HepG2 (cell line): ENCODE measurements around the gene MSANTD4. TPM values are rescaled to one million over a fixed set of nuclear protein-coding genes. Genes with fewer than 3 reads are reported as not detected.

Experiments used
- BORCS8-MEF2B ChIP-seq: sonication (generic); formaldehyde crosslinking; IDR thresholded peaks from 2 replicates; pipeline ENCODE4 v1.8.0; 2022; ENCODE audit warnings: mild to moderate bottlenecking, missing genetic modification reagents
- CBX2 ChIP-seq, 2 experiments: fragments of 200-600 bp in 1 of 2; sonication (generic); formaldehyde crosslinking in 1 of 2; IDR thresholded peaks; 2 replicates each; pipeline versions ENCODE4 v1.7.0 to v1.8.1; 2018 to 2022; ENCODE audit warnings: low read depth in 2 of 2, low read length in 1 of 2, mild to moderate bottlenecking in 1 of 2, missing genetic modification reagents in 1 of 2
- FOXC1 ChIP-seq: sonication (generic); formaldehyde crosslinking; IDR thresholded peaks from 2 replicates; pipeline ENCODE4 v1.8.0; 2022; ENCODE audit warnings: mild to moderate bottlenecking, missing genetic modification reagents, borderline replicate concordance
- GATAD1 ChIP-seq: IDR thresholded peaks from 2 replicates; pipeline ENCODE4 v1.6.1; 2016; ENCODE audit warnings: missing genetic modification reagents, missing compliant biosample characterization
- MAZ ChIP-seq, 2 experiments: sonication (generic) in 1 of 2; formaldehyde crosslinking in 1 of 2; IDR thresholded peaks; 2 replicates each; pipeline versions ENCODE4 v1.5.0 to v1.6.1; 2012 to 2020; ENCODE audit warnings: low read depth in 2 of 2, mild to moderate bottlenecking in 2 of 2, borderline replicate concordance in 1 of 2, improper control_type of control experiment in 1 of 2, low read length in 1 of 2, missing genetic modification reagents in 1 of 2, moderate library complexity in 1 of 2
- NFYC ChIP-seq: IDR thresholded peaks from 2 replicates; pipeline ENCODE4 v1.6.1; 2016; ENCODE audit warnings: missing genetic modification reagents, missing compliant biosample characterization
- POGZ ChIP-seq: sonication (generic); formaldehyde crosslinking; IDR thresholded peaks from 2 replicates; pipeline ENCODE4 v1.4.0; 2020; ENCODE audit warnings: mild to moderate bottlenecking, missing genetic modification reagents
- SIX4 ChIP-seq: sonication (generic); formaldehyde crosslinking; IDR thresholded peaks from 2 replicates; pipeline ENCODE4 v1.4.0; 2020; ENCODE audit warnings: missing genetic modification reagents
- SRSF9 ChIP-seq: fragments of 200-400 bp; formaldehyde crosslinking; IDR thresholded peaks from 2 replicates; pipeline ENCODE4 v1.6.1; 2018; ENCODE audit warnings: borderline replicate concordance, mild to moderate bottlenecking, low read depth, low read length; ENCODE audit not compliant: insufficient read depth, poor library complexity, severe bottlenecking
- ZBTB40 ChIP-seq, 2 experiments: fragments of 450-650 bp in 1 of 2; sonication (generic) in 1 of 2; formaldehyde crosslinking in 1 of 2; IDR thresholded peaks; 2 replicates each; pipeline versions ENCODE4 v1.6.1 to v1.8.0; 2016 to 2022; ENCODE audit warnings: antibody characterized with exemption in 1 of 2, mild to moderate bottlenecking in 1 of 2, missing genetic modification reagents in 1 of 2
- ZFP82 ChIP-seq: sonication (generic); formaldehyde crosslinking; IDR thresholded peaks from 2 replicates; pipeline ENCODE4 v1.5.1; 2020; ENCODE audit warnings: mild to moderate bottlenecking, missing genetic modification reagents, borderline replicate concordance
- ZNF44 ChIP-seq: sonication (generic); formaldehyde crosslinking; IDR thresholded peaks from 2 replicates; pipeline ENCODE4 v1.5.1; 2020; ENCODE audit warnings: mild to moderate bottlenecking, missing genetic modification reagents
- ZNF644 ChIP-seq: IDR thresholded peaks from 2 replicates; pipeline ENCODE4 v1.6.1; 2016; ENCODE audit warnings: low read depth
- polyA plus RNA-seq, 8 experiments: library from polyadenylated mRNA; depleted of rRNA in 3 of 8; stranded (reverse) in 7 of 8; unstranded in 1 of 8; fragments of >200 nt; fragmentation: Illumina TruSeq in 4 of 8; extraction: Trizol in 4 of 8; gene quantifications; 2 replicates each; pipeline versions ENCODE4 v1.2.1 to v1.2.3, GENCODE V29; 2011 to 2016; ENCODE audit warnings: low read depth in 4 of 8, missing spikeins in 1 of 8, mixed read lengths in 1 of 8; ENCODE audit not compliant: insufficient read depth in 1 of 8
- total RNA-seq, 5 experiments: library from RNA; depleted of rRNA; stranded (reverse); fragments of >200 nt; fragmentation: Illumina TruSeq; extraction: Trizol; gene quantifications; 2 replicates each; pipeline ENCODE4 v1.2.3, GENCODE V29; 2016; ENCODE audit warnings: low read depth in 1 of 5
- TF ChIP-seq, protein P1 (sequence below): sonication (generic); formaldehyde crosslinking; IDR thresholded peaks from 2 replicates; pipeline ENCODE4 v1.4.0; 2020; ENCODE audit warnings: missing genetic modification reagents

Gene MSANTD4
- total and polyA plus RNA-seq, 2 of the 13 experiments (the other 11 are each of a cell fraction or from before 2014, with no cell fraction given), result 4.4 to 15.7 TPM

GRCh38 chr11:106021967-106022794 lies at the start of gene MSANTD4 (continued):
- peak; percentile 43; the same call in 1 of the 2 replicates for TF ChIP-seq ZBTB40 (IDR thresholded peaks at IDR 0.05)
- TF ChIP-seq ZBTB40 (CRISPR knock-in tag; IDR thresholded peaks at IDR 0.05), result no peak
- TF ChIP-seq GATAD1, result peak; percentile 79
- no peak for TF ChIP-seq ZFP82 (CRISPR knock-in tag)
- TF ChIP-seq FOXC1, result peak; percentile 65; the same call in 1 of the 2 replicates
- no peak for TF ChIP-seq CBX2 (IDR thresholded peaks at IDR 0.05; ENCODE audit: low read depth, low read length)
- TF ChIP-seq CBX2 (CRISPR knock-in tag; IDR thresholded peaks at IDR 0.05; ENCODE audit: low read depth), result no peak
- TF ChIP-seq SRSF9, result no peak
- TF ChIP-seq, protein P1, sequence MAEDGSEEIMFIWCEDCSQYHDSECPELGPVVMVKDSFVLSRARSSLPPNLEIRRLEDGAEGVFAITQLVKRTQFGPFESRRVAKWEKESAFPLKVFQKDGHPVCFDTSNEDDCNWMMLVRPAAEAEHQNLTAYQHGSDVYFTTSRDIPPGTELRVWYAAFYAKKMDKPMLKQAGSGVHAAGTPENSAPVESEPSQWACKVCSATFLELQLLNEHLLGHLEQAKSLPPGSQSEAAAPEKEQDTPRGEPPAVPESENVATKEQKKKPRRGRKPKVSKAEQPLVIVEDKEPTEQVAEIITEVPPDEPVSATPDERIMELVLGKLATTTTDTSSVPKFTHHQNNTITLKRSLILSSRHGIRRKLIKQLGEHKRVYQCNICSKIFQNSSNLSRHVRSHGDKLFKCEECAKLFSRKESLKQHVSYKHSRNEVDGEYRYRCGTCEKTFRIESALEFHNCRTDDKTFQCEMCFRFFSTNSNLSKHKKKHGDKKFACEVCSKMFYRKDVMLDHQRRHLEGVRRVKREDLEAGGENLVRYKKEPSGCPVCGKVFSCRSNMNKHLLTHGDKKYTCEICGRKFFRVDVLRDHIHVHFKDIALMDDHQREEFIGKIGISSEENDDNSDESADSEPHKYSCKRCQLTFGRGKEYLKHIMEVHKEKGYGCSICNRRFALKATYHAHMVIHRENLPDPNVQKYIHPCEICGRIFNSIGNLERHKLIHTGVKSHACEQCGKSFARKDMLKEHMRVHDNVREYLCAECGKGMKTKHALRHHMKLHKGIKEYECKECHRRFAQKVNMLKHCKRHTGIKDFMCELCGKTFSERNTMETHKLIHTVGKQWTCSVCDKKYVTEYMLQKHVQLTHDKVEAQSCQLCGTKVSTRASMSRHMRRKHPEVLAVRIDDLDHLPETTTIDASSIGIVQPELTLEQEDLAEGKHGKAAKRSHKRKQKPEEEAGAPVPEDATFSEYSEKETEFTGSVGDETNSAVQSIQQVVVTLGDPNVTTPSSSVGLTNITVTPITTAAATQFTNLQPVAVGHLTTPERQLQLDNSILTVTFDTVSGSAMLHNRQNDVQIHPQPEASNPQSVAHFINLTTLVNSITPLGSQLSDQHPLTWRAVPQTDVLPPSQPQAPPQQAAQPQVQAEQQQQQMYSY (CRISPR knock-in tag), result no peak
- peak; percentile 97 for TF ChIP-seq NFYC (CRISPR knock-in tag)
- peak; percentile 98 for TF ChIP-seq POGZ
- peak; percentile 8; the same call in 1 of the 2 replicates for TF ChIP-seq SIX4 (CRISPR knock-in tag)
- TF ChIP-seq ZNF44 (CRISPR knock-in tag), result no peak
- peak; percentile 45; the same call in 1 of the 2 replicates for TF ChIP-seq ZNF644
- 0 out of 2 replicates have a peak, but pooled peaks have one; percentile 29 for TF ChIP-seq MAZ (IDR thresholded peaks at IDR 0.05; ENCODE audit: borderline replicate concordance, low read depth, low read length)
- TF ChIP-seq MAZ (CRISPR knock-in tag; IDR thresholded peaks at IDR 0.05; ENCODE audit: low read depth), result peak; percentile 22; the same call in 1 of the 2 replicates
- TF ChIP-seq BORCS8-MEF2B, result peak; percentile 21; the same call in 1 of the 2 replicates
